Medulla oblongata (tissue), 1 donor: ENCODE results near the gene COPS4.
A peak's percentile ranks its signal among the peaks of the same experiment; 100 is the strongest.
"Not testable (repeated sequence)": the region's sequence is repeated elsewhere in the genome, so short reads cannot be mapped to it uniquely, and the experiment has no call there.

Experiments
- DNase-seq: peaks from one replicate; pipeline ENCODE4 v3.0.0-alpha.2; 2015; ENCODE audit errors: extremely low spot score

Gene COPS4

GRCh38 chr4:83083925-83084475, 49.0 kb downstream of the COPS4 start:
- no peak for DNase-seq

- DNase-seq = not testable (repeated sequence)
Measured at GRCh38 chr4:83084956-83085355, 50.0 kb downstream of the COPS4 start.

- DNase-seq = no peak
Measured at GRCh38 chr4:83089410-83090157, 54.6 kb downstream of the COPS4 start.

- no peak for DNase-seq
Measured at GRCh38 chr4:83093060-83093640, 58.2 kb downstream of the COPS4 start.

- DNase-seq = no peak
Measured at GRCh38 chr4:83096397-83096796, 61.4 kb downstream of the COPS4 start.

GRCh38 chr4:83104991-83105390, 70.0 kb downstream of the COPS4 start:
- DNase-seq = no peak

GRCh38 chr4:83107631-83108030, 72.6 kb downstream of the COPS4 start:
- DNase-seq = no peak

GRCh38 chr4:83108101-83108861, 73.3 kb downstream of the COPS4 start:
- DNase-seq = no peak

- DNase-seq = no peak
Measured at GRCh38 chr4:83109480-83110222, 74.7 kb downstream of the COPS4 start.

- DNase-seq = peak; percentile 80
Measured at GRCh38 chr4:83110223-83110945, 75.4 kb downstream of the COPS4 start.

GRCh38 chr4:83110970-83111750, 76.2 kb downstream of the COPS4 start:
- no peak for DNase-seq

GRCh38 chr4:83111751-83112141, 76.8 kb downstream of the COPS4 start:
- DNase-seq = not testable (repeated sequence)

GRCh38 chr4:83112231-83112630, 77.2 kb downstream of the COPS4 start:
- DNase-seq = peak; percentile 40

- DNase-seq = no peak
Measured at GRCh38 chr4:83112678-83113428, 77.9 kb downstream of the COPS4 start.

GRCh38 chr4:83113429-83113786, 78.4 kb downstream of the COPS4 start:
- no peak for DNase-seq

GRCh38 chr4:83114576-83114975, 79.6 kb downstream of the COPS4 start, which contains the start of gene PLAC8:
Gene PLAC8 (minus strand): TSS chr4:83114729. CDS start chr4:83107921, 6,808 bp downstream.
- no peak for DNase-seq

GRCh38 chr4:83115000-83115399, 80.0 kb downstream of the COPS4 start:
- DNase-seq = no peak

GRCh38 chr4:83115656-83116285, 80.8 kb downstream of the COPS4 start:
- DNase-seq = no peak

GRCh38 chr4:83118869-83119268, 83.9 kb downstream of the COPS4 start:
- DNase-seq = no peak
